ENCODE results near the gene BCLAF1. TPM values are rescaled to one million over a fixed set of nuclear protein-coding genes. Genes with fewer than 3 reads are reported as not detected.
"Not testable (repeated sequence)": the region's sequence is repeated elsewhere in the genome, so short reads cannot be mapped to it uniquely, and the experiment has no call there.

The BCLAF1 gene
- total RNA-seq, 1 donor from 2014 or later = 241 TPM

DNA sequence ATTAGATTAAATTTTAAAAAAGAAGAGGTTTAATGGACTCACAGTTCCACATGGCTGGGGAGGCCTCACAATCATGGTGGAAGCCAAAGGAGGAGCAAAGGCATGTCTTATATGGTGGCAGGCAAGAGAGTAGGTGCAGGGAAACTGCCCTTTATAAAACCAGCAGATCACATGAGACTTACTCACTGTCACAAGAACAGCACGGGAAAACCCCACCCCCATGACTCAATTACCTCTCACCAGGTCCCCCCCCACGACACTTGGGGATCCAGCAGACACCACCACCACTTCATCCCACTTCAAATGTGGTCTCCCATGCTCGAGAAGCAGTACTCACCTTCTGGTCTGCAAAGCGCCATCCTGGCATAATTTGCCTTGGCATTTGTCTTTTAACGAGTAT, 64.2 kb downstream of the BCLAF1 start:
- no peak overlapping the region for H3K27ac Mint-ChIP-seq

DNA sequence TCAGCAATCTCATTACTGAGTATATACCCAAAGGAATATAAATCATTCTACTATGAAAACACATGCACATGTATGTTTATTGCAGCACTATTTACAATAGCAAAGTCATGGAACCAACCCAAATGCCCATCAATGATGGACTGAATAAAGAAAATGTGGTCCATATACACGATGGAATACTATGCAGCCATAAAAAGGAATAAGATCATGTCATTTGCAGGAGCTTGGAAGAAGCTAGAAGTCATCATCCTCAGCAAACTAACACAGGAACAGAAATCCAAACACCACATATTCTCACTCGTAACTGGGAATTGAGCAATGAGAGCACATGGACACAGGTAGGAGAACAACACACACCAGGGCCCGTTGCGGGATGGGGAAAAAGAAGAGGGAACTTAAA, 64.7 kb downstream of the BCLAF1 start:
- H3K27me3 Mint-ChIP-seq (ENCODE audit: low read depth); H3K27ac Mint-ChIP-seq; DNase-seq (ENCODE audit: low spot score in 2 of 2, unreplicated experiment in 2 of 2); H3K4me3 Mint-ChIP-seq: not testable (repeated sequence)
- Mint-ChIP-seq H3K36me3 (peaks cover 10% of the 10 kb centered on the region), H3K4me1 (peaks cover 16% of the 10 kb centered on the region), H3K9me3 (peaks cover 39% of the 10 kb centered on the region)

More for the DNA sequence above, 64.2 kb downstream of the BCLAF1 start:
- Mint-ChIP-seq H3K27me3 (ENCODE audit: low read depth) (no peaks in the 10 kb centered on the region), H3K4me3 (no peak overlapping the region), H3K4me1 (peaks cover 16% of the 10 kb centered on the region), H3K9me3 (peaks cover 33% of the 10 kb centered on the region), H3K36me3 (peaks cover 10% of the 10 kb centered on the region)
- TF ChIP-seq, protein P1, sequence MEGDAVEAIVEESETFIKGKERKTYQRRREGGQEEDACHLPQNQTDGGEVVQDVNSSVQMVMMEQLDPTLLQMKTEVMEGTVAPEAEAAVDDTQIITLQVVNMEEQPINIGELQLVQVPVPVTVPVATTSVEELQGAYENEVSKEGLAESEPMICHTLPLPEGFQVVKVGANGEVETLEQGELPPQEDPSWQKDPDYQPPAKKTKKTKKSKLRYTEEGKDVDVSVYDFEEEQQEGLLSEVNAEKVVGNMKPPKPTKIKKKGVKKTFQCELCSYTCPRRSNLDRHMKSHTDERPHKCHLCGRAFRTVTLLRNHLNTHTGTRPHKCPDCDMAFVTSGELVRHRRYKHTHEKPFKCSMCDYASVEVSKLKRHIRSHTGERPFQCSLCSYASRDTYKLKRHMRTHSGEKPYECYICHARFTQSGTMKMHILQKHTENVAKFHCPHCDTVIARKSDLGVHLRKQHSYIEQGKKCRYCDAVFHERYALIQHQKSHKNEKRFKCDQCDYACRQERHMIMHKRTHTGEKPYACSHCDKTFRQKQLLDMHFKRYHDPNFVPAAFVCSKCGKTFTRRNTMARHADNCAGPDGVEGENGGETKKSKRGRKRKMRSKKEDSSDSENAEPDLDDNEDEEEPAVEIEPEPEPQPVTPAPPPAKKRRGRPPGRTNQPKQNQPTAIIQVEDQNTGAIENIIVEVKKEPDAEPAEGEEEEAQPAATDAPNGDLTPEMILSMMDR (IDR thresholded peaks at IDR 0.05; ENCODE audit: unreplicated experiment) = no peak
- no peak for DNase-seq (ENCODE audit: low spot score in 2 of 2, unreplicated experiment in 2 of 2)

DNA sequence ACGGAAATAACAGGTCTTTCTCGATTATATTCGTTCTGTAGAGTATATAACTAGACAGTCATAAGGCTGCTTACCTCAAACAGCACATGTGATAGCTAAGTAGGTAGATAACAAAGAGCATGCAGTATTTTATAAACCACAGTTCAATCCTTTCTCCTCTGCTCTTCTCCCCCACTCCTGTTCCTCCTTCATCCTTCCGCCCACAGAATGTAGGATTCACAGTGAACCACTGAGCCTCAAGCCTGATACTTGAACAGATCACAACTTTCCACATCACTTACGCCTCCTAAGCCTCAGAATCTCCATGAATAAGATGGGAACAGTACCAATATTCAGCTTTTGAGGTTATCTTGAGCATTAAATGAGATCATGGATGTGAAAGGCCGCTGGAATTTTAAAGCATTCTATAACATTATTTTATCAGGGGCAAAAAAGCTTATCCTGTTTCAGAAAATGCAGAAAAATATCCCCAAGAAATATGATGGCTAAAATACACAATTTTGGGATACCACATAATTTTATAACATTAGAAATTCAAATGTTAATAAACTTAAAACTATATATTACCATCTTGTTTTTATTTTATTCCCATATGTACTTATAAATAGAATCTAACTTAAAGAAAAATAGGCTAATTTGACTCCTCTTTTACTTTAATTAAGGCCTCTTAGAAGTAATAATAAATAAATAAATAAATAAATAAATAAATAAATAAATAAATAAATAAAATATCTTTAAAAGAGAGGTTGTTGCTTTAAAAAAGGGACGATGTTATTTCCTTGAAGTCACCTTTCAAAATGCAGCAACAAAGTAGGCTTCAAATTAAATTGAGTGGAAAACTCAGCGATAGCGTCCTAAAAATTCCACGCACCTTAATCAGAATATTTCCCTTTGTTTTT, 72.9 kb downstream of the BCLAF1 start:
- Mint-ChIP-seq H3K9me3 (peaks cover 22% of the 10 kb centered on the region), H3K27ac (no peak overlapping the region), H3K4me1 (peaks cover 12% of the 10 kb centered on the region), H3K27me3 (ENCODE audit: low read depth) (no peaks in the 10 kb centered on the region), H3K36me3 (peaks cover 7% of the 10 kb centered on the region), H3K4me3 (no peak overlapping the region)
- DNase-seq (ENCODE audit: low spot score in 2 of 2, unreplicated experiment in 2 of 2) = no peak
- TF ChIP-seq, protein P1 (IDR thresholded peaks at IDR 0.05; ENCODE audit: unreplicated experiment) = no peak

DNA sequence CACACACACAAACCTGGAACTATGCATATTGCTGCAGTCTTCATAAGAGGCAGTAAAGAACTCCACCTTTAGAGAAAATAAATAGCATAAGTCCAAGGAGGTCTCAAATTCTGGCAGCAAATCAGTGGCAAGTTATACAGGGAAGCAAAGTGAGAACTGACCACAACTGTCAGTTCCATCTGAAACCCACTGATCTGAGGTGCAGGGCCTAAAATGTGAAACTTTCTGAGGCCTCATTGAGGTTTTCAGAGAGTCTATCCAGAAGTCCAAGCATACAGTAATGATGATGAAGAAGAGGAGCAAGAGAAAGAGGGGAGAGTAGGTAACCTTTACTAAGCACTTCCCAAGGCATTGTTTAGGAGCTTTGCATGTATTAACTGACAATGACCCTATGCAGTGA, 75.8 kb downstream of the BCLAF1 start:
- H3K27me3 Mint-ChIP-seq (ENCODE audit: low read depth) = no peaks in the 10 kb centered on the region

DNA sequence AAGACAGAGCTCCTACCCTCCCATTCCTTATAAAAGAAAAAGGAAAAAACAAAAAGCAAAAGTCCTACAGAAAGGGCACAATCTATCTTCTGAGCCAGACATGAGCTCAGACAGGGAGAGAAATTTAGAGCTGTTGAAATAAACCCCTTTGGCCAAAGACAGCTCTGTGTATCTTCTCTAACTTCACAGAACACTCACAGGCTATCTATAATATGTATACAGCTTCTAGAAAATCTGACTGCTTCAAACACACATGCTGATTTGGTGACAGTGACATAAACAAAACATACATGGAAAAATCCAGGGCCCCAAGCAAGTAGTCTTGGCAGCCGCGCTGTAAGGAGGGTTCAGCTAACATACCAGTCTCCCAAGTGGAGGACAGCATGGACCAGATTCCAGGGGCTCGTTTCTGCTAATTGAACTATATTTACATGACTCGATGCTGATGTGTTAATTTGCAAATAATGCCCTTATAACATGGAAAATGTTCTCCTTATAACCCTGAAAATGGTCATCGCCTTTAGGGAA, 76.6 kb downstream of the BCLAF1 start:
- peak overlapping the region; percentile 47 for H3K27ac Mint-ChIP-seq
- TF ChIP-seq, protein P1 (IDR thresholded peaks at IDR 0.05; ENCODE audit: unreplicated experiment) = no peak
- no peaks in the 10 kb centered on the region for H3K27me3 Mint-ChIP-seq (ENCODE audit: low read depth)
- H3K9me3 Mint-ChIP-seq = peaks cover 4% of the 10 kb centered on the region
- no peak for DNase-seq (ENCODE audit: low spot score in 2 of 2, unreplicated experiment in 2 of 2)
- H3K4me1 Mint-ChIP-seq = peaks cover 12% of the 10 kb centered on the region
- H3K4me3 Mint-ChIP-seq = no peak overlapping the region
- H3K36me3 Mint-ChIP-seq = no peaks in the 10 kb centered on the region

More for the DNA sequence above, 75.8 kb downstream of the BCLAF1 start:
- no peak for DNase-seq (ENCODE audit: low spot score in 2 of 2, unreplicated experiment in 2 of 2)
- H3K36me3 Mint-ChIP-seq = no peaks in the 10 kb centered on the region
- no peak overlapping the region for H3K27ac Mint-ChIP-seq
- H3K9me3 Mint-ChIP-seq = peaks cover 2% of the 10 kb centered on the region
- TF ChIP-seq, protein P1 (IDR thresholded peaks at IDR 0.05; ENCODE audit: unreplicated experiment) = no peak
- H3K4me1 Mint-ChIP-seq = peaks cover 12% of the 10 kb centered on the region
- H3K4me3 Mint-ChIP-seq = no peak overlapping the region

DNA sequence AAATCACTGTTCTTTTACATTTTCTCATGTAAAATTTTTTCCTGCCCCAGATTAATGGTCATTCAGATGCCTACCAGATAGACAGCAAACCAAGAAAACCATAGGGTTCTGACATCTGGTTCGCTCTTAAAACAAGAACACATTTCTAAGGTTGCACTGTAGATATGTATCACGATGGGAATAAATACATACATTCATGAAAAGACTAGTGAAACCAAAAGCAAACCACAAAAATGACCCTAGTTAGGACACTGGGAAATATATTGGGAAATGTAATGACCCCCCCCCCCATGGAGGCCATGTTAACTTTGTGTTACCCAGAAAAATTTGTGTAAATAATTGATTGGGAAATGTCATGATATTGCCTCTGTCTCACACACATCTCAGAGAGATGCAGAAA, 77.0 kb downstream of the BCLAF1 start:
- DNase-seq (ENCODE audit: low spot score in 2 of 2, unreplicated experiment in 2 of 2) = no peak
- peaks cover 12% of the 10 kb centered on the region for H3K4me1 Mint-ChIP-seq
- peaks cover 4% of the 10 kb centered on the region for H3K9me3 Mint-ChIP-seq
- no peak overlapping the region for H3K4me3 Mint-ChIP-seq
- H3K36me3 Mint-ChIP-seq = no peaks in the 10 kb centered on the region
- H3K27me3 Mint-ChIP-seq (ENCODE audit: low read depth) = no peaks in the 10 kb centered on the region
- TF ChIP-seq, protein P1 (IDR thresholded peaks at IDR 0.05; ENCODE audit: unreplicated experiment) = no peak
- H3K27ac Mint-ChIP-seq = peak overlapping the region; percentile 47

Measured in mesothelial cell of epicardium (in vitro differentiated cells).